A549 treated with CORT108297 at 1 μM for 4 hours (cell line): ENCODE measurements around the gene TPCN2. TPM values are rescaled to one million over a fixed set of nuclear protein-coding genes. Genes with fewer than 3 reads are reported as not detected.

Experiments used
- total RNA-seq: library from RNA; stranded (reverse); fragments of 200-300 nt; extraction: Qiagen RNA extraction; gene quantifications from 5 replicates; pipeline ENCODE4 v1.2.3, GENCODE V29; 2022

The TPCN2 gene
- total RNA-seq, result 8.5 to 14.0 TPM (median 13.4 TPM) in 5 replicates

GRCh38 chr11:69048694-69049489, at the start of gene TPCN2:
TPCN2 (plus strand) TSS chr11:69048932; CDS start chr11:69048998, 66 bp downstream.

DNA sequence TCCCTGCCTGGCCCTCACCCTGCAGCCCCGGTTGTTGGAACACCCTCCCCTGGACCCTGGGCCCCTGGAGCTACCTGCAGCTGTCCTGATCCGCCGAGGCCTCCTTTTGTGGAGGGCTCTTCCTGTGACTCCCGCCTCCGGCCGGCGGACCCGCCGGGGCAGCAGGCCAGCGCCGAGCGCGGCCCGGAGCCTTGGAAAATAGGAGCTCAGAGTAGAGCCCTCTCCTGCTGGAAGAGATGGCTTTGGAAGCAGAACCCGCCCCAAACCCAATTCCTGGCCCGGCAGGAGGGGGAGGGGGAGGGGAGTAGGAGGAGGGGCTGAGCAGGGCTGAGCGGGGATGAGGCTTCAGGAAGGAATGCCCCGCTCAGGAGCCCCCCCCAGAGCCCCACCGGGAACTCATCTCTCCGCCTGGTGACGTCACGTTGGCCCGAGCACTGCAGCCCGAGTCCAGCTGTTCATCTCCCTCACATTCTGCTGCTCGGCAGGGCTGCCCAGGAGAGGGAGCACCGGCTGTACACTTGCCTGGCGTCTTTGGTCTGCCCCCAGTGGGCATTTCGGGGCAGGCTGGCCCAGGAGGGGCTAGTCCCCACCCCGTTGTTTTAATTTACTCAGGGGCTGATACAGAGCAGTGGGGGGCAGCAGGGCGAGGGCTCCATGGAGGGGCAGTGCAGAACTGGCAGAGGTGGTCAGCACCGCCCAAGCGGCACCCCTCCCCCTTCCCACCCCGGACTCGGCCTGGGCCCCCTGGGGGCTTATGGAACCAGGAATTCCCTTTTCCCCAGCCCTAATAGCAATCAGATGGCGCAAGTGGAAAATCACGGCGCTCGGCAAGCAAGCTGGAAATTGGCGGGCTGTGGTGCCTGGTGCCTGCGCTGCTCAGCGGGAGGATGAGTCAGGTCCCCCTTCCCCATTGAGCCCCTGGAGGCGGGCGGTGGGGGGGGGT, 35.5 kb upstream of the TPCN2 start, which contains the start of gene MRGPRF:
Gene MRGPRF (minus strand): TSS at position 238 of the 943 bp plus-strand sequence. CDS start 3,345 bp downstream, outside the sequence.

GRCh38 chr11:69155302-69156234, 106.8 kb downstream of the TPCN2 start, which contains the start of gene SMIM38:
SMIM38 (plus strand) TSS chr11:69155935; CDS start chr11:69157847, 1,912 bp downstream.

Other genes with a start within 250 kb of the TPCN2 start
- gene CPT1A, start 207.0 kb upstream of the TPCN2 start, total RNA-seq, result 26.2 to 34.2 TPM (median 30.1 TPM) in 5 replicates
- 120 to 147 TPM (median 135 TPM) in 5 replicates for gene MRPL21, start 145.1 kb upstream of the TPCN2 start, total RNA-seq
- gene IGHMBP2, start 145.0 kb upstream of the TPCN2 start, total RNA-seq, result 12.1 to 17.7 TPM (median 16.1 TPM) in 5 replicates
- not detected in 5 replicates for gene MRGPRD, start 67.9 kb upstream of the TPCN2 start, total RNA-seq
- 0.05 to 0.08 TPM (median 0.06 TPM) in 5 replicates for gene MRGPRF, start 35.7 kb upstream of the TPCN2 start, total RNA-seq
- 0.04 to 0.05 TPM (median 0.05 TPM) in 4 of 5 replicates, not detected in the other for gene SMIM38, start 107.0 kb downstream of the TPCN2 start, total RNA-seq
- 98.5 to 119 TPM (median 112 TPM) in 5 replicates for gene MYEOV, start 245.2 kb downstream of the TPCN2 start, total RNA-seq